ENCODE data around the gene CTSC.
"Not testable (repeated sequence)": the region's sequence is repeated elsewhere in the genome, so short reads cannot be mapped to it uniquely, and the experiment has no call there.

The CTSC gene

DNA sequence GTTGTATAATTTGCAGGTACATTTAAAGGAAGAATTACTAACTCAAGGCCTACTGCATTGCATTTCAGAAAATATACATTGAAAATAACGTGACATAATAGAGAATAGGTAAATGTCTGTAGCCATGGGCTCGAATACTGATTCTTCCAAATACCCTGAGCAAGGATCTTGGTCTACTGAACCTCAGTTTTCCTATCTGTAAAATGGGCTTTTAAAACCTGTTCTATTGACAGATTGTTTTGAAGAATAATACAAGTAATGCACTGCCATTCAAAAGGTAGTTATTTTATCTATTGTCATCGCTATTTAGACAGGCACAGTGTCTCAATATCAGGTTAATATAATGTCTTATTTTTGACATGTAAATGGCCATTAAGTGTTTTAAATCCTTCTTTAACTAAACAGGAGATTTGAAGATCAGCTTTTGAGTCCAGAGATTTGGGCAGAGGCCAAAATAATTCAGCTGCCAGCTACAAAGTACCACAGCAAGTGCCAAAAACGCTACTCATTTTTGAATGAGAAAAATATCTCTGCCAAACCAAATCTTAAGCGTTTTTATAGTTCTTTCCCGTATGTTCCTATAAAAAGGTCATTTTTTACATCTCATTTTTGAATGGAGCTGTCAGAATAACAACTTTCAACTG lies 56.7 kb downstream of the CTSC start:
- no peak for DNase-seq

GRCh38 chr11:88277349-88277915 lies 60.1 kb downstream of the CTSC start:
- DNase-seq = no peak

DNA sequence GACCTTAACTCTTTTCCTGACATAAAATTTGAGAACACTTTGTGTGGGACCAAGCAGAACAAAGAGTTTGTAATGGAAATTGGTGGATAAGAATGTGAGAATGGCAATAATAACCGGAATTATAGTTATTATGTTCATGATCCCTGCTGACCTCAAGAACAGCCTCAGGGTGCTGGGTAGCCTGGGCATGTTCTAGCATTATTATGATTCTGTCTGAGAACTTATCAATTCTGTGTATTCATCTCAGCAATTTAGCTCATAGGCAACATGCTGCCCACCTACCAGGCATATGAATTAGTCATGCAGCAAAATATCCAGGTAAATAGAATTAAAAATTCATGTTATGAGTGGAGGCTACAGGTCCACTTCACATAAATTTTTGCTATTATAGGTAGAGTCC lies 61.9 kb downstream of the CTSC start:
- DNase-seq = no peak

DNA sequence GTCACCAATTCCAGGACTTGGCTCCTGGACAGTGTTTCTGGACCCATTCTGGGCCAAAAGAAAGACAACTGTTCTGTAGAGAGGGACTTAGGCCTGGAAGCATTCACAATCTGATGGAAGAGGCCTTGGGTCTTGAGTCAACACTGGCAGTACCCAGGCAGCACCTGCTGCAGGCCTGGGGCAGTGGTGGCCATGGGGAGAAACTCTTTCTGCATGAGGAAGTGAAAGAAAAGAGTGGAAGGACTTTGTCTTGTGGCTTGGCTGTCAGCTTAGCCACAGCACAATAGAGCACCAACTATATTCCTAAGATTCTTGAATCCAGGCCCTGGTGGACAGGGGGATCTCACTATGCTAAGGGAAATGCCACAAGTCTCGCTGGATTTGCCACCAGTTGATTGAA lies 70.6 kb downstream of the CTSC start:
- DNase-seq = no peak

- peak in 1 of 5 experiments; percentile 2 for DNase-seq
These were observed 71.4 kb downstream of the CTSC start for GRCh38 chr11:88266157-88266556.

- DNase-seq = no peak
These were observed 78.1 kb downstream of the CTSC start for GRCh38 chr11:88259431-88259830.

- no peak for DNase-seq
These were observed 85.3 kb downstream of the CTSC start for GRCh38 chr11:88252208-88252607.

DNA sequence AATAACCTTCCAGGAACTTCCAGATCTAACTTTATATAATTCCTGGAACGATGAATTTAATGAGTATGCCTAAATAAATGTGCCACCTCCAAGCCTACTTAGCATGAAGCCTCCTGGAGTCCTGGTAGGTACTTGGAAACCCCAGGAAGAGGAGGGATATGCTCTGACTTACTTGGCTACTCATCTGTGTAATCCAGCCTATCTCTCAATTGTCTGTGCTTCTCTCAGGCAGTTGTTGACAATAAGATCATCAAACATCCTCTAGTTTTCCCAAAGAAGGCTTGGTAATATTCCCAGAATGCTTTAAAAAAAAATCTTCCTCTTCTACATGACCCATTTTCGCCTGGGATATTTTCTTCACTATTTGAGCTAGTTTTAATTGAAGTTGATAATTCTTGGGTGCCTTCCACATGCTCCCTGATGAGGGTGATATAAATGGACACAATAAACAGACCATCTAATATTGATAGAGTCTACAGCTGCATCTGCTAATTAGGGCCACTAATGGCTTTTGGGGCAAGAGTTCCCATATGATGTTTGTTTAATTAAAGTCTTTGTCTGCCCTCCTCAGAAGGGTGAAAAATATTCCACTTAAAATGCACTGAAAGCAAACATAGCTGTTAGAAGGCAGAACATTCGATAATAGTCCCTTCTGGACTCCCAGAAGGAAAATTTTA lies 86.8 kb downstream of the CTSC start:
- no peak for DNase-seq

GRCh38 chr11:88249706-88250105 lies 87.8 kb downstream of the CTSC start:
- no peak for DNase-seq

GRCh38 chr11:88246696-88247095 lies 90.8 kb downstream of the CTSC start:
- no peak for DNase-seq

- DNase-seq = not testable (repeated sequence)
These were observed 92.0 kb downstream of the CTSC start for GRCh38 chr11:88245576-88245975.
